Glutamatergic neuron (in vitro differentiated cells): ENCODE measurements around the gene CTU2. TPM values are rescaled to one million over a fixed set of nuclear protein-coding genes. Genes with fewer than 3 reads are reported as not detected.

Experiments used
- DNase-seq: peaks from one replicate; pipeline ENCODE4 v3.0.0; 2022
- H3K27ac Mint-ChIP-seq: one replicate; pipeline ENCODE4 v1.8.0; 2020; ENCODE audit warnings: mild to moderate bottlenecking, mixed read lengths, inconsistent platforms; ENCODE audit not compliant: unreplicated experiment
- H3K27me3 Mint-ChIP-seq: one replicate; pipeline ENCODE4 v1.8.0; 2020; ENCODE audit warnings: mild to moderate bottlenecking, moderate library complexity, mixed read lengths, inconsistent platforms; ENCODE audit not compliant: unreplicated experiment
- H3K36me3 Mint-ChIP-seq: one replicate; pipeline ENCODE4 v1.8.0; 2020; ENCODE audit warnings: mild to moderate bottlenecking, mixed read lengths, inconsistent platforms; ENCODE audit not compliant: unreplicated experiment
- H3K4me1 Mint-ChIP-seq: one replicate; pipeline ENCODE4 v1.8.0; 2020; ENCODE audit warnings: mild to moderate bottlenecking, low read depth, mixed read lengths, inconsistent platforms; ENCODE audit not compliant: unreplicated experiment
- H3K4me3 Mint-ChIP-seq: one replicate; pipeline ENCODE4 v1.8.0; 2020; ENCODE audit warnings: mild to moderate bottlenecking, mixed read lengths, inconsistent platforms; ENCODE audit not compliant: unreplicated experiment
- H3K9me3 Mint-ChIP-seq: one replicate; pipeline ENCODE4 v1.8.0; 2020; ENCODE audit warnings: mild to moderate bottlenecking, moderate library complexity, mixed read lengths, inconsistent platforms; ENCODE audit not compliant: unreplicated experiment
- CTCF ChIP-seq: fragments of 200-600 bp; sonication (generic); IDR thresholded peaks from one replicate; pipeline ENCODE4 v1.5.0; 2021; ENCODE audit not compliant: partially characterized antibody, unreplicated experiment
- total RNA-seq: library from RNA; stranded (reverse); fragmentation: NEBNext Ultra II Directional; extraction: Animal tissue kit (Norgen Biotek cat#: 25700); gene quantifications from one replicate; pipeline ENCODE4 v1.2.1, GENCODE V29; 2021; ENCODE audit not compliant: unreplicated experiment

CTU2 gene
- total RNA-seq, 1 donor from 2014 or later, result 32.4 TPM

- peaks cover 1% of the 10 kb centered on the region for H3K4me1 Mint-ChIP-seq
- peaks cover 7% of the 10 kb centered on the region for H3K9me3 Mint-ChIP-seq
- no peaks in the 10 kb centered on the region for H3K36me3 Mint-ChIP-seq
- H3K27ac Mint-ChIP-seq, result no peak overlapping the region
- DNase-seq, result peak; percentile 89
- TF ChIP-seq CTCF, result peak; percentile 95
- H3K27me3 Mint-ChIP-seq, result peaks cover 12% of the 10 kb centered on the region
- no peak overlapping the region for H3K4me3 Mint-ChIP-seq
Observed at GRCh38 chr16:88743693-88744576, 37.6 kb downstream of the CTU2 start.

GRCh38 chr16:88744577-88745521 is 38.5 kb downstream of the CTU2 start:
- Mint-ChIP-seq H3K4me3 (no peak overlapping the region), H3K27me3 (peaks cover 12% of the 10 kb centered on the region), H3K36me3 (no peaks in the 10 kb centered on the region), H3K9me3 (peaks cover 6% of the 10 kb centered on the region), H3K4me1 (peaks cover 1% of the 10 kb centered on the region), H3K27ac (no peak overlapping the region)
- TF ChIP-seq CTCF, result no peak
- no peak for DNase-seq

GRCh38 chr16:88746506-88746905 is 40.2 kb downstream of the CTU2 start:
- TF ChIP-seq CTCF, result no peak
- Mint-ChIP-seq H3K27ac (no peak overlapping the region), H3K4me1 (peaks cover 1% of the 10 kb centered on the region), H3K27me3 (peaks cover 8% of the 10 kb centered on the region), H3K4me3 (no peak overlapping the region), H3K9me3 (peaks cover 5% of the 10 kb centered on the region), H3K36me3 (no peaks in the 10 kb centered on the region)
- DNase-seq, result no peak

GRCh38 chr16:88747588-88748301 is 41.4 kb downstream of the CTU2 start:
- TF ChIP-seq CTCF, result no peak
- no peak overlapping the region for H3K4me3 Mint-ChIP-seq
- no peaks in the 10 kb centered on the region for H3K36me3 Mint-ChIP-seq
- no peak for DNase-seq
- H3K27ac Mint-ChIP-seq, result no peak overlapping the region
- H3K27me3 Mint-ChIP-seq, result peaks cover 8% of the 10 kb centered on the region
- peaks cover 1% of the 10 kb centered on the region for H3K4me1 Mint-ChIP-seq
- H3K9me3 Mint-ChIP-seq, result peaks cover 4% of the 10 kb centered on the region
